ENCODE data around the gene PFKP. TPM values are rescaled to one million over a fixed set of nuclear protein-coding genes. Genes with fewer than 3 reads are reported as not detected.

PFKP gene
- total RNA-seq, 1 experiment from 2014 or later = 140 TPM

DNA sequence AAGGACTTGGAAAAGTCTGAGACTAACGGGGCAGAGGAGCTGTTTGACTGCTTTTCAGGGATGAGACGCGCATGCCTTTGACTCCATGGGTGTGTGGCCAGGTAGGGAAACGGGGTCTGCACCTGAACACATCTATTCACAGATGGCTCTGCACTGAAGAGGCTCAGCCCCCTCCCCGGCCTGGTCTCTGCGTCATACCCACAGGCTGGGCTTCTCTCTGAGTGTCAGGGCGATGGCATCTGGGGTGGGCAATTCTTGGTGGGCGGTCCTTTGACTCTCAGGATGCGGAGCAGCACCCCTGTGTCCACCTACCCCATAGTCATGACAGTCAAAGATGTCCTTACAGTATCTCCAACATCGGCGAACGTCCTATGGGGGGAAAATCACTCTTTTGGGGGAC lies 23.0 kb downstream of the PFKP start:
- H3K27ac ChIP-seq (ENCODE audit: low read length) = peak overlapping the region; percentile 99
- CTCF ChIA-PET = interaction anchor here (1.6 kb wide), 1 partner anchor 9 kb away, joined by 5 read pairs; no protein-coding TSS in a partner anchor
- peaks cover 67% of the 10 kb centered on the region for H3K79me2 ChIP-seq (ENCODE audit: low read length)
- intact Hi-C loops (cut with micrococcal nuclease) = no loop called here
- H3K9me2 ChIP-seq (replicated peaks; ENCODE audit: low read length) = no peaks in the 10 kb centered on the region
- ATAC-seq = no peak
- no peak overlapping the region for H2AFZ ChIP-seq (ENCODE audit: low read length)
- POLR2A ChIA-PET (ENCODE audit: unreplicated experiment) = no interaction called here
- no peaks in the 10 kb centered on the region for H3K9me3 ChIP-seq (ENCODE audit: low read length)
- no peaks in the 10 kb centered on the region for H4K20me1 ChIP-seq (ENCODE audit: low read length)
- TF ChIP-seq EZH2phosphoT487 (IDR thresholded peaks at IDR 0.05; ENCODE audit: borderline replicate concordance, low read length) = no peak
- TF ChIP-seq, protein P1, sequence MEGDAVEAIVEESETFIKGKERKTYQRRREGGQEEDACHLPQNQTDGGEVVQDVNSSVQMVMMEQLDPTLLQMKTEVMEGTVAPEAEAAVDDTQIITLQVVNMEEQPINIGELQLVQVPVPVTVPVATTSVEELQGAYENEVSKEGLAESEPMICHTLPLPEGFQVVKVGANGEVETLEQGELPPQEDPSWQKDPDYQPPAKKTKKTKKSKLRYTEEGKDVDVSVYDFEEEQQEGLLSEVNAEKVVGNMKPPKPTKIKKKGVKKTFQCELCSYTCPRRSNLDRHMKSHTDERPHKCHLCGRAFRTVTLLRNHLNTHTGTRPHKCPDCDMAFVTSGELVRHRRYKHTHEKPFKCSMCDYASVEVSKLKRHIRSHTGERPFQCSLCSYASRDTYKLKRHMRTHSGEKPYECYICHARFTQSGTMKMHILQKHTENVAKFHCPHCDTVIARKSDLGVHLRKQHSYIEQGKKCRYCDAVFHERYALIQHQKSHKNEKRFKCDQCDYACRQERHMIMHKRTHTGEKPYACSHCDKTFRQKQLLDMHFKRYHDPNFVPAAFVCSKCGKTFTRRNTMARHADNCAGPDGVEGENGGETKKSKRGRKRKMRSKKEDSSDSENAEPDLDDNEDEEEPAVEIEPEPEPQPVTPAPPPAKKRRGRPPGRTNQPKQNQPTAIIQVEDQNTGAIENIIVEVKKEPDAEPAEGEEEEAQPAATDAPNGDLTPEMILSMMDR (conservative IDR thresholded peaks at IDR 0.05; ENCODE audit: low read depth, low read length) = no peak
- no peak for TF ChIP-seq EZH2 (IDR thresholded peaks at IDR 0.05; ENCODE audit: low read length, unreplicated experiment)
- H3K36me3 ChIP-seq (ENCODE audit: low read depth, low read length) = no peaks in the 10 kb centered on the region
- peak overlapping the region; percentile 72 for H3K9ac ChIP-seq (ENCODE audit: low read length)
- H3F3A ChIP-seq (ENCODE audit: low read length, unreplicated experiment) = peaks cover 4% of the 10 kb centered on the region
- peak overlapping the region; percentile 58; the same call in 1 of the 2 replicates for H3K4me3 ChIP-seq (ENCODE audit: low read length)
- peak overlapping the region; percentile 88 for H3K4me2 ChIP-seq (ENCODE audit: low read length)
- BruUV-seq (replicated peaks) = no TSS peak
- DNase-seq = no peak
- peaks cover 38% of the 10 kb centered on the region for H3K4me1 ChIP-seq (ENCODE audit: insufficient read depth, low read length)
- no peaks in the 10 kb centered on the region for H3K27me3 ChIP-seq (ENCODE audit: low read length)

DNA sequence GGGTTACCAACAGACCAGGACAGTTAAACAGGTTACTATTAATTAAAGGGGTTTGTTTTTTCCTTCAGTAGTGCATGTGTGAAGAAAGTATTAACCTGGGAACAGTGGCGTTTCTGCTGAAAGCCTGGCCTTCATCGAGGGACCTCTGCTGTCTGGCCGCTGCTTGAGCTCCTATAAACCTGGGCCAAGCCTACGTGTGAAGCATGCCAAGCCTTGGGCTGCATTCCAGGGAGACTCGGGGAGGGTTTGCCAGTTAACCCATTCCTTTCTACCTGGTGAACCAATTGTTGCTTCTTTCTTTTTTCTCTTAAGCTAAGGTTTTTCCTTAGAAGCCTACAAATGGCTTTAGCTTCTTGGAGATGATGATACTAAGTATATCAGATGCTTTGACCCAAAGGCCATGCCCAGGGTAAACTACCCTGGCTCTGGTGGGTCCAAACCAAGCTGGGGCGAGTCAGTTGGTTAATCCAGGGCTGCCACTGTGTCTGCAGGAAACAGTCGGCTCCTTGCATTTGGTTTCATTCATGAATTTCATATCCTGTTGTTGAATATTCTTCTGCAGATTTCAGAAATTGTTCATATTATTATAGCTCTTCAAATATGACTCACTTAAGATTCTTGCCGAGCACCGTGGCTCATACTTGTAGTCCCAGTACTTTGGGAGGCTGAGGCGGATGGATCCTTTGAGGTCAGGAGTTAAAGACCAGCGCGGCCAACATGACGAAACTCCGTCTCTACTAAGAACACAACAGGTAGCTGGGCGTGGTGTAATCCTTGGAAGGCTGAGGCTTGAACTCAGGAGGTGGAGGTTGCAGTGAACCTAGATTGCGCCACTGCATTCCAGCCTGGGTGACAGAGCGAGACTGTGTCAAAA lies 23.8 kb downstream of the PFKP start:
- Histone ChIP-seq H3K79me2 (ENCODE audit: low read length) (peaks cover 62% of the 10 kb centered on the region), H3K4me2 (ENCODE audit: low read length) (peak overlapping the region; percentile 88), H3K36me3 (ENCODE audit: low read depth, low read length) (no peaks in the 10 kb centered on the region), H3K27me3 (ENCODE audit: low read length) (no peaks in the 10 kb centered on the region), H3K9me3 (ENCODE audit: low read length) (no peaks in the 10 kb centered on the region), H4K20me1 (ENCODE audit: low read length) (no peaks in the 10 kb centered on the region), H3K9ac (ENCODE audit: low read length) (peak overlapping the region; percentile 72), H3K9me2 (replicated peaks; ENCODE audit: low read length) (no peaks in the 10 kb centered on the region), H3K4me1 (ENCODE audit: insufficient read depth, low read length) (peaks cover 45% of the 10 kb centered on the region), H3K27ac (ENCODE audit: low read length) (peak overlapping the region; percentile 99), H3K4me3 (ENCODE audit: low read length) (peak overlapping the region; percentile 58), H3F3A (ENCODE audit: low read length, unreplicated experiment) (peaks cover 4% of the 10 kb centered on the region), H2AFZ (ENCODE audit: low read length) (0 out of 2 replicates have a peak overlapping the region, but pooled peaks have one; percentile 9)
- CTCF ChIA-PET = interaction anchor here (0.6 to 1.6 kb wide), 2 partner anchors 10 to 1972 kb away, joined by 3 to 5 read pairs; no protein-coding TSS in a partner anchor
- intact Hi-C loops (cut with micrococcal nuclease) = no loop called here
- DNase-seq (peak; percentile 82), ATAC-seq (peak; percentile 42)
- POLR2A ChIA-PET (ENCODE audit: unreplicated experiment) = no interaction called here
- BruUV-seq (replicated peaks) = no TSS peak
- TF ChIP-seq EZH2phosphoT487 (IDR thresholded peaks at IDR 0.05; ENCODE audit: borderline replicate concordance, low read length) = no peak
- TF ChIP-seq, protein P1 (conservative IDR thresholded peaks at IDR 0.05; ENCODE audit: low read depth, low read length) = no peak
- TF ChIP-seq EZH2 (IDR thresholded peaks at IDR 0.05; ENCODE audit: low read length, unreplicated experiment) = no peak
